Measurements from ENCODE around the gene PAM16. TPM values are rescaled to one million over a fixed set of nuclear protein-coding genes. Genes with fewer than 3 reads are reported as not detected.

PAM16 gene
- total RNA-seq, 4 donors from 2014 or later = 26.2 to 64.5 (median 40.9) TPM

DNA sequence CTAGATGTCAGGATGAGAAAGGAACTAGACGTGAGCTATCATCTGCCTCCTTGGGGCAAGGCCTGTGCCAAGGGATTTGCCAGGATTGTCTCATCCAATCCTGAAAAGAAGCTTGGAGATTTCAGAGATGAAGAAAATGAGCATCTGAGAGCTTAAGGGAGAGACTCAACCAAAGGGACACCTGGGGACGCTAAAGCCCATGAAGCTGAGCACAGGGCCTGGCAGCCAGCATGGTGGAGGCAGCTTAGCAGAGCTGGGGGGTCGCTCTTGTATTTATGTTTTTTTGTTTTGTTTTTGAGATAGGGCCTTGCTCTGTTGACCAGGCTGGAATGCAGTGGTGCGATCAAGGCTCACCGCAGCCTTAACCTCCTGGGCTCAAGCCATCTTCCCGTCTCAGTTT is 53.6 kb downstream of the PAM16 start:
- H3K4me3 ChIP-seq (ENCODE audit: low read depth, poor library complexity, severe bottlenecking) = no peak overlapping the region
- 86% methylated on average over 6 of the region's 6 CpGs for WGBS, 2 donors
- intact Hi-C loops (cut with DNase I; ENCODE audit: low total_unique reads) = no loop called here
- DNase-seq (ENCODE audit: low spot score in 2 of 2) = no peak
- TF ChIP-seq, protein P1, sequence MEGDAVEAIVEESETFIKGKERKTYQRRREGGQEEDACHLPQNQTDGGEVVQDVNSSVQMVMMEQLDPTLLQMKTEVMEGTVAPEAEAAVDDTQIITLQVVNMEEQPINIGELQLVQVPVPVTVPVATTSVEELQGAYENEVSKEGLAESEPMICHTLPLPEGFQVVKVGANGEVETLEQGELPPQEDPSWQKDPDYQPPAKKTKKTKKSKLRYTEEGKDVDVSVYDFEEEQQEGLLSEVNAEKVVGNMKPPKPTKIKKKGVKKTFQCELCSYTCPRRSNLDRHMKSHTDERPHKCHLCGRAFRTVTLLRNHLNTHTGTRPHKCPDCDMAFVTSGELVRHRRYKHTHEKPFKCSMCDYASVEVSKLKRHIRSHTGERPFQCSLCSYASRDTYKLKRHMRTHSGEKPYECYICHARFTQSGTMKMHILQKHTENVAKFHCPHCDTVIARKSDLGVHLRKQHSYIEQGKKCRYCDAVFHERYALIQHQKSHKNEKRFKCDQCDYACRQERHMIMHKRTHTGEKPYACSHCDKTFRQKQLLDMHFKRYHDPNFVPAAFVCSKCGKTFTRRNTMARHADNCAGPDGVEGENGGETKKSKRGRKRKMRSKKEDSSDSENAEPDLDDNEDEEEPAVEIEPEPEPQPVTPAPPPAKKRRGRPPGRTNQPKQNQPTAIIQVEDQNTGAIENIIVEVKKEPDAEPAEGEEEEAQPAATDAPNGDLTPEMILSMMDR (IDR thresholded peaks at IDR 0.05) = no peak
- TF ChIP-seq POLR2A (IDR thresholded peaks at IDR 0.05) = no peak

DNA sequence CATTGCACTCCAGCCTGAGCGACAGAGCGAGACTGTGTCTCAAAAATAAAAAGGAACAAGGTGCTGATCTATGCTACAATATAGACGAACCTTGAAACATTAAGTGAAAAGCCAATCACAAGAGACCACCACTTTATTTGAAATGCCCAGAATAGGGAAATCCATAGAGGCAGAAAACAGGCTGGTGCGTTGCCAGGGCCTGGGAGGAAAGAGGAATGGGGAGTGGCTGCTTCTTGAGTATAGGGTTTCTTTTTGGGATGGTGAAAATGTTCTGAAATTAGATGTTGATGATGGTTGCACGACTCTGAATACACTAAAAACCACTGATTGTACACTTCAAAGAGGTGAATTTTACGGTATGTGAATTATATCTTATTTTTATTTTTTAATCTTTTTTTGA is 55.5 kb downstream of the PAM16 start:
- no peak overlapping the region for H3K4me3 ChIP-seq (ENCODE audit: low read depth, poor library complexity, severe bottlenecking)
- intact Hi-C loops (cut with DNase I; ENCODE audit: low total_unique reads) = no loop called here
- TF ChIP-seq, protein P1 (IDR thresholded peaks at IDR 0.05) = no peak
- TF ChIP-seq POLR2A (IDR thresholded peaks at IDR 0.05) = no peak
- DNase-seq (ENCODE audit: low spot score in 2 of 2) = no peak
- WGBS, 2 donors = 84 to 88% methylated on average over 6 of the region's 6 CpGs

DNA sequence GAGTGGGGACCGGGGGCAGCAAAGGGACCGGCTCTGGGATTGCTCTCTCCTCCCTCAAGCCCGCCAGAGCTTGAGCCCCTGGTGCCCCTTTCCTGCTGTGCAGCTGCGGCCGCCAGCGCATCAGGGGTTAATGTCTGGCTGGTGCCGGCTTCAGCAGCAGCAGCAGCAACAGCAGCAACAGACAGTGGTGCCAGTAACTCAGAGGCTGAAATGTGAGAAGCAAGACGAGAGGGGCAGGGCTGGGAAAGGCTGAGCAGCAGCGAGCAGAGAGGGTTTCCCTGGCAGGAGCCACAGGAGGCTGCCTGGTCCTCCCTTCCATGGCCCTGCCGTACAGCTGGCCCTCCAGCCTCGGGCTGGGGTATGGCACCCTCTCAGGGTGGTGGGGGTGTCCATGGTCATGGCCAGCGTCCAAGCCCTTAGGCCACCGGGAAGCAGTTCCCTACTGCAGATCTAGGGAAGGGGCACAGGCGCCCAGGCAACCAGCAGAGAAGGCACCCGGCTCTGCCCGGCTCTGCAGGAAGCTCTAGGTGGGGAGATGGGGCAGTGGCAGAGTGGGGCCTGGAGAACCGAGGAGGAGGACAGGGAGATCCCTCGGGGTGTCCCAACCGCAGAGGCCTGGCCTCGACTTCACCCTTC is 57.2 kb downstream of the PAM16 start:
- WGBS, 2 donors = 15 to 21% methylated on average over 15 to 19 of the region's 20 CpGs
- TF ChIP-seq, protein P1 (IDR thresholded peaks at IDR 0.05) = no peak
- no peak for TF ChIP-seq POLR2A (IDR thresholded peaks at IDR 0.05)
- H3K4me3 ChIP-seq (ENCODE audit: low read depth, poor library complexity, severe bottlenecking) = no peak overlapping the region
- intact Hi-C loops (cut with DNase I; ENCODE audit: low total_unique reads) = loop anchor here (5.0 kb wide), 1 partner anchor 33 kb away; no protein-coding TSS in a partner anchor
- no peak for DNase-seq (ENCODE audit: low spot score in 2 of 2)

DNA sequence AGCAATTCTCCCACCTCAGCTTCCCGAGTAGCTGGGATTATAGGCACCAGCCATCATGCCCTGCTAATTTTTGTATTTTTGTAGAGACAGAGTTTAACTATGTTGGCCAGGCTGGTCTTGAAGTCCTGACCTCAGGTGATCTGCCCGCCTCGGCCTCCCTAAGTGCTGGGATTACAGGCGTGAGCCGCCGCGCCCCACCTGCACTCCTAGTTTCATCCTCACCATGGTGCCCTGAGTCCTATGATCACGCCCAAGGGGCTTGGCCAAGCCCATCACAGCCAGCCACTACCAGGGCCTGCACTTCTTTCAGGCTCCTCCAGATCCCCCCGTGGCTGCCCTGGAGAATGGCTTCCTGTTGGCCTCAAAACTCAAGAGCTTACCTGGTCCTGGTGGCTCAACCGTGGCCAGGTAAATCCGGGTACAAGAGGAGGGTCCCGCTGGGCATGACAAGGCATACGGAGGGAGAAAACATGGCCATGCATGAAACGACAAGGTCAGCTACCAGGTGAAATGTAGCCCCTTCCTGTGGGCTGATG is 57.9 kb downstream of the PAM16 start:
- no peak overlapping the region for H3K4me3 ChIP-seq (ENCODE audit: low read depth, poor library complexity, severe bottlenecking)
- intact Hi-C loops (cut with DNase I; ENCODE audit: low total_unique reads) = loop anchor here (5.0 kb wide), 1 partner anchor 34 kb away; no protein-coding TSS in a partner anchor
- 64 to 65% methylated on average over 14 of the region's 14 CpGs for WGBS, 2 donors
- TF ChIP-seq, protein P1 (IDR thresholded peaks at IDR 0.05) = no peak
- no peak for TF ChIP-seq POLR2A (IDR thresholded peaks at IDR 0.05)
- no peak for DNase-seq (ENCODE audit: low spot score in 2 of 2)

DNA sequence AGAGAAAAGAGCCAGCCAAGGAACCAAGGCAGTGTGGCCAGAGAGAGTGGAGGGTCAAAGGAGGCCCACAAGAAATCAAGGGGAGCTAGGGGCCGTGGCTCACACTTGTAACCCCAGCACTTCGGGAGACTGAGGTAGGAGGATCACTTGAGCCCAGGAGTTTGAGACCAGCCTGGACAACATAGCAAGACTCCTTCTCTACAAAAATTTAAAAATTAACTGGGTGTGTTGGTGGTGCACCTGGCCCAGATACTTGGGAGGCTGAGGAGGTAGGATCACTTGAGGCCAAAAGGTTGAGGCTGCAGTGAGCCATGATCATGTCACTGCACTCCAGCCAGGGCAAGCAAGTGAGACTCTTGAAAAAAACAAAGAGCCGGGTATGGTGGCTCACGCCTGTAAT is 59.4 kb downstream of the PAM16 start:
- no peak overlapping the region for H3K4me3 ChIP-seq (ENCODE audit: low read depth, poor library complexity, severe bottlenecking)
- WGBS, 2 donors = 95% methylated on average over 4 of the region's 4 CpGs
- intact Hi-C loops (cut with DNase I; ENCODE audit: low total_unique reads) = loop anchor here (5.0 kb wide), 1 partner anchor 36 kb away; no protein-coding TSS in a partner anchor
- TF ChIP-seq, protein P1 (IDR thresholded peaks at IDR 0.05) = no peak
- TF ChIP-seq POLR2A (IDR thresholded peaks at IDR 0.05) = no peak
- DNase-seq (ENCODE audit: low spot score in 2 of 2) = no peak

Other genes starting within 250 kb of the PAM16 start
- gene ADCY9, start 234.9 kb downstream of the PAM16 start, total RNA-seq = 10 to 100 TPM; 13.1 to 25.1 (median 18.5) TPM
- gene SRL, start 109.2 kb downstream of the PAM16 start, total RNA-seq = 1 to 10 TPM in 1 of 4 donors, under 1 TPM in 3; 0.04 to 1.0 (median 0.55) TPM
- gene TFAP4, start 78.3 kb downstream of the PAM16 start, total RNA-seq = 10 to 100 TPM in 3 of 4 donors, 1 to 10 TPM in 1; 10.0 to 14.2 (median 12.3) TPM
- 1 to 10 TPM; 1.3 to 2.6 (median 2.2) TPM for gene GLIS2, start 35.3 kb downstream of the PAM16 start, total RNA-seq
- gene VASN, start 20.5 kb upstream of the PAM16 start, total RNA-seq = 10 to 100 TPM; 35.6 to 52.8 (median 46.7) TPM
- 10 to 100 TPM; 18.4 to 39.0 (median 22.7) TPM for gene CORO7, start 65.3 kb upstream of the PAM16 start, total RNA-seq
- 10 to 100 TPM; 37.4 to 44.1 (median 40.8) TPM for gene DNAJA3, start 74.5 kb upstream of the PAM16 start, total RNA-seq
- 10 to 100 TPM; 51.9 to 72.8 (median 58.2) TPM for gene NMRAL1, start 123.3 kb upstream of the PAM16 start, total RNA-seq
- 10 to 100 TPM; 48.8 to 70.6 (median 59.0) TPM for gene HMOX2, start 125.1 kb upstream of the PAM16 start, total RNA-seq
- 10 to 100 TPM in 3 of 4 donors, 1 to 10 TPM in 1; 9.9 to 18.4 (median 15.0) TPM for gene CDIP1, start 187.5 kb upstream of the PAM16 start, total RNA-seq
- under 1 TPM; 0.08 to 0.49 (median 0.29) TPM for gene C16orf96, start 205.0 kb upstream of the PAM16 start, total RNA-seq

Data from lower leg skin (tissue), 4 donors.